Keratinocyte (primary cell): ENCODE data around the gene C2orf42.

Experiments
- EZH2 ChIP-seq: IDR thresholded peaks from one replicate; pipeline ENCODE4 v1.6.1; 2012; ENCODE audit warnings: inconsistent platforms, mild to moderate bottlenecking, low read length, moderate library complexity
- TF ChIP-seq, protein P1 (sequence below), 3 experiments: IDR thresholded peaks in 1 of 3; conservative IDR thresholded peaks in 1 of 3; optimal IDR thresholded peaks in 1 of 3; 2 replicates in 2 of 3; 3 replicates in 1 of 3; pipeline versions ENCODE3 to v1.5.1; 2011; ENCODE audit warnings: low read length in 3 of 3, mild to moderate bottlenecking in 3 of 3, moderate library complexity in 2 of 3, control low read depth in 1 of 3, inconsistent platforms in 1 of 3; ENCODE audit not compliant: insufficient read depth in 2 of 3; ENCODE audit errors: extremely low read depth in 1 of 3

DNA sequence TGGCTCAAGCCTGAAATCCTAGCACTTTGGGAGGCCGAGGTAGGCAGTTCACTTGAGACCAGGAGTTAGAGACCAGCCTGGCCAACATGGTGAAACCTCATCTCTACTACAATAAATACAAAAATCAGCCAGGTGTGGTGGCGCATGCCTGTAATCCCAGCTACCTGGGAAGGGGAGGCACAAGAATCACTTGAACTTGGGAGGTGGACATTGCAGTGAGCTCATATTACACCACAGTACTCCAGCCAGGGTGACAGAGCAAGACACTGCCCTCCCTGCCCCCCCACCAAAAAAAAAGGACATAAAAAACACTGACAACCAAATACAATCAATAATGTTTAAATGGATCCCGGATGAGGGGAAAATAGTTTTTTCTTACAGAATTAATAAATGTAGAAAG, 49.8 kb upstream of the C2orf42 start:
- TF ChIP-seq, protein P1, sequence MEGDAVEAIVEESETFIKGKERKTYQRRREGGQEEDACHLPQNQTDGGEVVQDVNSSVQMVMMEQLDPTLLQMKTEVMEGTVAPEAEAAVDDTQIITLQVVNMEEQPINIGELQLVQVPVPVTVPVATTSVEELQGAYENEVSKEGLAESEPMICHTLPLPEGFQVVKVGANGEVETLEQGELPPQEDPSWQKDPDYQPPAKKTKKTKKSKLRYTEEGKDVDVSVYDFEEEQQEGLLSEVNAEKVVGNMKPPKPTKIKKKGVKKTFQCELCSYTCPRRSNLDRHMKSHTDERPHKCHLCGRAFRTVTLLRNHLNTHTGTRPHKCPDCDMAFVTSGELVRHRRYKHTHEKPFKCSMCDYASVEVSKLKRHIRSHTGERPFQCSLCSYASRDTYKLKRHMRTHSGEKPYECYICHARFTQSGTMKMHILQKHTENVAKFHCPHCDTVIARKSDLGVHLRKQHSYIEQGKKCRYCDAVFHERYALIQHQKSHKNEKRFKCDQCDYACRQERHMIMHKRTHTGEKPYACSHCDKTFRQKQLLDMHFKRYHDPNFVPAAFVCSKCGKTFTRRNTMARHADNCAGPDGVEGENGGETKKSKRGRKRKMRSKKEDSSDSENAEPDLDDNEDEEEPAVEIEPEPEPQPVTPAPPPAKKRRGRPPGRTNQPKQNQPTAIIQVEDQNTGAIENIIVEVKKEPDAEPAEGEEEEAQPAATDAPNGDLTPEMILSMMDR (optimal IDR thresholded peaks at IDR 0.05 in 1 of 3, IDR thresholded peaks at IDR 0.05 in 1 of 3, conservative IDR thresholded peaks at IDR 0.05 in 1 of 3; ENCODE audit: extremely low read depth in 1 of 3, insufficient read depth in 2 of 3, low read length in 3 of 3): no peak
- no peak for TF ChIP-seq EZH2
